GM10847 (cell line): ENCODE measurements around the gene RFTN1.

Experiments used
- POLR2A ChIP-seq: IDR thresholded peaks from 2 replicates; pipeline ENCODE4 v1.6.1; 2011; ENCODE audit not compliant: insufficient read length; ENCODE audit errors: extremely low read depth

RFTN1 gene

GRCh38 chr3:16485395-16485992 lies 28.0 kb downstream of the RFTN1 start:
- no peak for TF ChIP-seq POLR2A

- TF ChIP-seq POLR2A: no peak
These were observed 28.5 kb downstream of the RFTN1 start for GRCh38 chr3:16484984-16485383.

GRCh38 chr3:16484216-16484615 lies 29.3 kb downstream of the RFTN1 start:
- TF ChIP-seq POLR2A: no peak

- no peak for TF ChIP-seq POLR2A
These were observed 30.5 kb downstream of the RFTN1 start for GRCh38 chr3:16482770-16483531.

- TF ChIP-seq POLR2A: no peak
These were observed 31.2 kb downstream of the RFTN1 start for GRCh38 chr3:16482194-16482769.

GRCh38 chr3:16481546-16481897 lies 32.0 kb downstream of the RFTN1 start:
- no peak for TF ChIP-seq POLR2A

- no peak for TF ChIP-seq POLR2A
These were observed 32.5 kb downstream of the RFTN1 start for GRCh38 chr3:16480861-16481545.

- no peak for TF ChIP-seq POLR2A
These were observed 35.0 kb downstream of the RFTN1 start for GRCh38 chr3:16478516-16478915.

- TF ChIP-seq POLR2A: no peak
These were observed 36.0 kb downstream of the RFTN1 start for GRCh38 chr3:16477521-16477920.

- TF ChIP-seq POLR2A: no peak
These were observed 36.4 kb downstream of the RFTN1 start for GRCh38 chr3:16477056-16477455.

- no peak for TF ChIP-seq POLR2A
These were observed 36.9 kb downstream of the RFTN1 start for GRCh38 chr3:16476636-16477035.

- TF ChIP-seq POLR2A: no peak
These were observed 37.7 kb downstream of the RFTN1 start for GRCh38 chr3:16475766-16476165.

- no peak for TF ChIP-seq POLR2A
These were observed 38.6 kb downstream of the RFTN1 start for GRCh38 chr3:16474920-16475319.

GRCh38 chr3:16474216-16474615 lies 39.3 kb downstream of the RFTN1 start:
- no peak for TF ChIP-seq POLR2A

- no peak for TF ChIP-seq POLR2A
These were observed 40.9 kb downstream of the RFTN1 start for GRCh38 chr3:16472593-16472992.

- TF ChIP-seq POLR2A: no peak
These were observed 41.6 kb downstream of the RFTN1 start for GRCh38 chr3:16471897-16472296.
